HCT116 (cell line): Measurements from ENCODE around the gene FGGY. TPM values are rescaled to one million over a fixed set of nuclear protein-coding genes. Genes with fewer than 3 reads are reported as not detected.

Experiments used
- ATAC-seq: fragments of 200-7000 bp; cut with Tn5 transposase; 2 replicates; pipeline ENCODE4 v1.9.1; 2020; ENCODE audit warnings: mild to moderate bottlenecking, moderate library complexity
- BruUV-seq: library from RNA; stranded (reverse); fragments of 400-500 nt; replicated peaks from 2 replicates; lab custom pipeline; 2021; lab: Mats Ljungman, UMichigan
- CTCF ChIA-PET: fragments of 300-600 bp; sonication (Branson Sonifier 250); formaldehyde crosslinking; loops from one replicate; lab custom pipeline; 2021; ENCODE audit warnings: antibody characterized with exemption; lab: Charles Lee
- POLR2A ChIA-PET: fragments of 300-600, 350-600 bp; sonication (Branson Sonifier 250); formaldehyde crosslinking; loops from one replicate; lab custom pipeline; 2021; ENCODE audit warnings: antibody characterized with exemption; lab: Charles Lee
- RAD21 ChIA-PET, 2 experiments: fragments of 300-600 bp; sonication (Branson Sonifier 250); formaldehyde crosslinking; loops; one replicate each; lab custom pipeline; 2023; ENCODE audit warnings: low total read pairs in 2 of 2; ENCODE audit not compliant: uncharacterized antibody in 2 of 2, unreplicated experiment in 2 of 2, low non-redundant PET in 1 of 2; lab: Charles Lee
- DNase-seq: peaks from one replicate; pipeline ENCODE4 v3.0.0-alpha.2; 2010; ENCODE audit warnings: low read depth, low spot score
- H2AFZ ChIP-seq: fragments of 200-600 bp; shearing (Covaris generic), sonication (generic); 2 replicates; pipeline ENCODE4 v1.6.1; 2017; ENCODE audit warnings: low read depth, mixed run types, mixed read lengths, antibody characterized with exemption, low read length; ENCODE audit not compliant: poor library complexity, severe bottlenecking
- H3K27ac ChIP-seq: 2 replicates; pipeline ENCODE4 v1.5.1; 2012; ENCODE audit warnings: low read depth, low read length
- H3K27me3 ChIP-seq: fragments of 200-600 bp; sonication (generic); 2 replicates; pipeline ENCODE4 v1.6.1; 2016; ENCODE audit warnings: mixed run types, low read length, mixed read lengths; ENCODE audit not compliant: insufficient read depth
- H3K36me3 ChIP-seq, 2 experiments: fragments of 200-500 bp in 1 of 2; fragments of 200-600 bp in 1 of 2; sonication (Bioruptor generic) in 1 of 2; sonication (generic) in 1 of 2; 2 replicates each; pipeline versions ENCODE4 v1.5.1 to v1.6.1; 2014 to 2016; ENCODE audit warnings: low read length in 2 of 2, inconsistent platforms in 1 of 2, mixed read lengths in 1 of 2, mixed run types in 1 of 2; ENCODE audit not compliant: insufficient read depth in 2 of 2, control insufficient read depth in 1 of 2
- H3K4me1 ChIP-seq, 2 experiments: fragments of 200-600 bp in 1 of 2; sonication (generic) in 1 of 2; 2 replicates each; pipeline versions ENCODE4 v1.5.1 to v1.6.1; 2012 to 2017; ENCODE audit warnings: low read length in 2 of 2, inconsistent platforms in 1 of 2, mild to moderate bottlenecking in 1 of 2, mixed read lengths in 1 of 2, mixed run types in 1 of 2, moderate library complexity in 1 of 2; ENCODE audit not compliant: insufficient read depth in 2 of 2, control insufficient read depth in 1 of 2
- H3K4me2 ChIP-seq: fragments of 200-600 bp; sonication (generic); 2 replicates; pipeline ENCODE4 v1.6.1; 2017; ENCODE audit warnings: mixed run types, low read length, mixed read lengths
- H3K4me3 ChIP-seq, 2 experiments: fragments of 200-600 bp in 1 of 2; sonication (generic) in 1 of 2; replicated peaks in 1 of 2; 2 replicates each; pipeline ENCODE4 v1.5.1; 2011 to 2016; ENCODE audit warnings: low read length in 2 of 2, control low read depth in 1 of 2, low read depth in 1 of 2, mild to moderate bottlenecking in 1 of 2, mixed read lengths in 1 of 2, mixed run types in 1 of 2
- H3K79me2 ChIP-seq: fragments of 200-600 bp; sonication (generic); 2 replicates; pipeline ENCODE4 v1.6.1; 2017; ENCODE audit warnings: mild to moderate bottlenecking, mixed run types, low read length, moderate library complexity, mixed read lengths; ENCODE audit not compliant: insufficient read depth
- H3K9ac ChIP-seq: fragments of 200-600 bp; sonication (generic); 2 replicates; pipeline ENCODE4 v1.6.1; 2016; ENCODE audit warnings: low read length, mixed read lengths
- H3K9me2 ChIP-seq: fragments of 200-600 bp; sonication (generic), shearing (Covaris generic); 2 replicates; pipeline ENCODE4 v1.6.1; 2017; ENCODE audit warnings: mixed run types, mild to moderate bottlenecking, moderate library complexity; ENCODE audit not compliant: insufficient read depth
- H3K9me3 ChIP-seq, 2 experiments: fragments of 200-500 bp in 1 of 2; fragments of 200-600 bp in 1 of 2; sonication (Bioruptor generic) in 1 of 2; sonication (generic) in 1 of 2; 2 replicates each; pipeline ENCODE4 v1.6.1; 2014 to 2017; ENCODE audit warnings: low read length in 2 of 2, mixed read lengths in 2 of 2, inconsistent platforms in 1 of 2, low read depth in 1 of 2, mild to moderate bottlenecking in 1 of 2, mixed run types in 1 of 2, moderate library complexity in 1 of 2; ENCODE audit not compliant: control insufficient read depth in 1 of 2, insufficient read depth in 1 of 2
- H4K20me1 ChIP-seq: fragments of 200-600 bp; sonication (generic), shearing (Covaris generic); 2 replicates; pipeline ENCODE4 v1.6.1; 2017; ENCODE audit warnings: mixed run types, mild to moderate bottlenecking, moderate library complexity; ENCODE audit not compliant: insufficient read depth
- CEBPB ChIP-seq: IDR thresholded peaks from 2 replicates; pipeline ENCODE4 v1.6.1; 2012; ENCODE audit warnings: low read depth
- FOSL1 ChIP-seq: IDR thresholded peaks from 2 replicates; pipeline ENCODE4 v1.6.1; 2012; ENCODE audit warnings: low read depth
- JUND ChIP-seq: IDR thresholded peaks from 2 replicates; pipeline ENCODE4 v1.6.1; 2012
- POLR2A ChIP-seq: IDR thresholded peaks from 2 replicates; pipeline ENCODE4 v1.7.0; 2011; ENCODE audit warnings: borderline replicate concordance; ENCODE audit not compliant: insufficient read depth, insufficient read length; ENCODE audit errors: extremely low read depth
- YY1 ChIP-seq: IDR thresholded peaks from 2 replicates; pipeline ENCODE4 v1.6.1; 2011; ENCODE audit warnings: low read length, low read depth, moderate library complexity, mild to moderate bottlenecking; ENCODE audit not compliant: insufficient replicate concordance; ENCODE audit errors: extremely low read depth
- ZFX ChIP-seq: fragments of 450-650 bp; IDR thresholded peaks from 2 replicates; pipeline ENCODE4 v1.6.1; 2017
- ZNF274 ChIP-seq: fragments of 200-500 bp; sonication (Bioruptor generic); IDR thresholded peaks from 2 replicates; pipeline ENCODE4 v1.6.1; 2014; ENCODE audit warnings: mild to moderate bottlenecking, low read depth, low read length, inconsistent platforms
- intact Hi-C: fragments of 100-400 bp; cut with micrococcal nuclease; formaldehyde crosslinking; loops from 2 replicates; pipeline ENCODE4 v1.10.0; 2022
- total RNA-seq: library from RNA; stranded (reverse); gene quantifications from one replicate; pipeline ENCODE4 v1.2.1, GENCODE V29; 2021; ENCODE audit not compliant: unreplicated experiment
- TF ChIP-seq, protein P1 (sequence below): IDR thresholded peaks from 2 replicates; pipeline ENCODE4 v1.6.1; 2012

Gene FGGY
- total RNA-seq, 1 experiment from 2014 or later = 10.6 TPM

DNA sequence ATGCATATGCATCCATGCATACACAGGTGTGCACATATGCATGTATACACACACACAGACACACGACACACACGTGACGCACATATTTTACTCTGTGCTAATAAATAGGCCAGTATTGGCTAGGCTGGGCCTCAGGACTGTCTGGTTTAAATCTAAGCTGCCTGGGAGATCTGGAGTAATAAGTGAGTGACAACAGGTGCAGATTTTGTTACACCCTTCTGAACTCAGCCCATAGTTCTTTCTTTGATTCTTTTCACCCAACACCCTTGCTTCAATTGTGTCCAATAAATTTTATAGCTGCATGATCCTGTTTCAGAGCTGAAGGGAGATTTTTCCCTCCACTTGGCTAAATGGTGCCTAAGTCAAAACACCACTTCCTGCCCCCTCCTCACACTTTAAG lies 132.8 kb downstream of the FGGY start:
- POLR2A ChIA-PET = no interaction called here
- H3K4me1 ChIP-seq = peaks cover 11 to 69% of the 10 kb centered on the region in 2 experiments
- no peak for ATAC-seq

DNA sequence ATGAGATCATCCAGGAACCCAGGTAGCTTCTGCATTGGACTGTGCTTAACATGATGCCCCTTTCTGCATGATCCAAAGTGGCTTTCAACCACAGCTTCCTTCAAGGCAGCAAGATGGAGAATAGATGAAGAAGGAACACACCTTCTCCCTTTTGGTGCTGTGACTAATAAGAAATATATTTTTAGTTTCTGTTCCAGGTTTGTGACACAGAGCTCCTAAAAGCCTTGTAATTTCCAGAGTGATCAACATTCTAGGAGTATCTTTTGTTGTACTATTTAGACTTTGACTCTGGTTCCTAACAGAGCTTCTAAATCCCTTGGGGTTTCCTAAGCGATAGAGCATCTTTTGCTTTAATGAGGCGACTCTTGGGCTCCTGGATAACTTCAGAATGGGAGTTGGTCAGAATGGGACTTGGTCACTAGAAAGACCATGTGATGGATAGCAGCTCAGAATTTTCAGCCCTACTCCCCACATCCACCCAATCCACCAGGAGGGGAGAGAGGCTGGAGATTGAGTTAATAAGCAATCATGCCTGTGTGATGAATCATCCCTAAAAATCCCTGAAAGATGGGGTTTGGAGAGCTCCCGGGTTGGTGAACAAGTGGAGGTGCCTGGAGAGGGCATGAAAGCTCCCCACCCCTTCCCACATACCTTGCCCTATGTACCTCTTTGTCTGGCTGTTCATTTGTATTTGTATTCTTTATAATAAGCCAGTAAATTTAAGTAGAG lies 134.8 kb downstream of the FGGY start:
- no peaks in the 10 kb centered on the region for H3K9me2 ChIP-seq
- POLR2A ChIA-PET = no interaction called here
- H3K4me3 ChIP-seq = no peak overlapping the region
- RAD21 ChIA-PET = no interaction called here
- CTCF ChIA-PET = no interaction called here
- H3K27ac ChIP-seq = no peak overlapping the region
- no peaks in the 10 kb centered on the region for H3K27me3 ChIP-seq
- H3K9me3 ChIP-seq = no peaks in the 10 kb centered on the region
- H4K20me1 ChIP-seq = no peaks in the 10 kb centered on the region
- intact Hi-C loops = loop anchor here (10.0 kb wide), 1 partner anchor 647 kb away; the partner anchor contains the start of gene JUN
- no TSS peak for BruUV-seq
- ATAC-seq = no peak
- H3K4me2 ChIP-seq = peak overlapping the region; percentile 37
- H3K4me1 ChIP-seq = peaks cover 7 to 64% of the 10 kb centered on the region in 2 experiments
- no peaks in the 10 kb centered on the region for H3K79me2 ChIP-seq
- TF ChIP-seq FOSL1 = no peak
- TF ChIP-seq ZFX = no peak
- TF ChIP-seq YY1 = no peak
- TF ChIP-seq ZNF274 = no peak
- no peak for TF ChIP-seq CEBPB
- TF ChIP-seq POLR2A = no peak
- no peak overlapping the region for H2AFZ ChIP-seq
- DNase-seq = no peak
- H3K9ac ChIP-seq = no peak overlapping the region
- no peaks in the 10 kb centered on the region for H3K36me3 ChIP-seq

More for the DNA sequence above, 132.8 kb downstream of the FGGY start:
- Histone ChIP-seq H3K27me3 (no peaks in the 10 kb centered on the region), H3K4me2 (no peak overlapping the region), H3K79me2 (no peaks in the 10 kb centered on the region), H3K36me3 (no peaks in the 10 kb centered on the region), H2AFZ (no peak overlapping the region), H4K20me1 (no peaks in the 10 kb centered on the region), H3K9me2 (no peaks in the 10 kb centered on the region), H3K9me3 (no peaks in the 10 kb centered on the region), H3K27ac (no peak overlapping the region), H3K9ac (no peak overlapping the region), H3K4me3 (no peak overlapping the region)
- intact Hi-C loops = loop anchor here (10.0 kb wide), 2 partner anchors 245 to 645 kb away; partner anchors contain the start of gene JUN
- CTCF ChIA-PET = no interaction called here
- RAD21 ChIA-PET = no interaction called here
- TF ChIP-seq JUND = no peak
- TF ChIP-seq, protein P1, sequence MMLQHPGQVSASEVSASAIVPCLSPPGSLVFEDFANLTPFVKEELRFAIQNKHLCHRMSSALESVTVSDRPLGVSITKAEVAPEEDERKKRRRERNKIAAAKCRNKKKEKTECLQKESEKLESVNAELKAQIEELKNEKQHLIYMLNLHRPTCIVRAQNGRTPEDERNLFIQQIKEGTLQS = no peak
- no peak for DNase-seq
- BruUV-seq = no TSS peak
